Stimulated activated effector memory CD8-positive, alpha-beta T cell treated with anti-CD3 and anti-CD28 coated beads, Interleukin-12 subunit alpha, Interleukin-12 subunit beta, amount 100 ng/mL, for 72 hours (primary cell): ENCODE data around the gene MS4A13.
"Not testable (repeated sequence)": the region's sequence is repeated elsewhere in the genome, so short reads cannot be mapped to it uniquely, and the experiment has no call there.

Experiments
- ATAC-seq: fragments of 150-1000 bp; cut with Tn5 transposase; 2 replicates; pipeline ENCODE4 v1.10.0; 2021
- DNase-seq, 2 donors: peaks; one replicate each; pipeline ENCODE4 v3.0.0; 2021 to 2022; ENCODE audit warnings: low spot score in 2 of 2
- H3K27ac Mint-ChIP-seq: one replicate; pipeline ENCODE4 v1.8.0; 2022; ENCODE audit warnings: mild to moderate bottlenecking, mixed read lengths
- H3K36me3 Mint-ChIP-seq: one replicate; pipeline ENCODE4 v1.8.0; 2022; ENCODE audit warnings: mild to moderate bottlenecking, mixed read lengths
- H3K4me1 Mint-ChIP-seq: one replicate; pipeline ENCODE4 v1.8.0; 2022; ENCODE audit warnings: mixed read lengths
- H3K4me3 Mint-ChIP-seq: one replicate; pipeline ENCODE4 v1.8.0; 2022; ENCODE audit warnings: mild to moderate bottlenecking, mixed read lengths
- H3K9me3 Mint-ChIP-seq: one replicate; pipeline ENCODE4 v1.8.0; 2022; ENCODE audit warnings: mixed read lengths

Gene MS4A13, protein sequence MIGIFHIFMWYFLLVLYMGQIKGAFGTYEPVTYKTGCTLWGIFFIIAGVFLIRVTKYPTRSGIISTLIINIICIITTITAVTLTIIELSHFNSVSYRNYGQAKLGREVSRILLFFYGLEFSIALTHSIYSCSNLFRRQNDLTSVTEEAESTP

DNA sequence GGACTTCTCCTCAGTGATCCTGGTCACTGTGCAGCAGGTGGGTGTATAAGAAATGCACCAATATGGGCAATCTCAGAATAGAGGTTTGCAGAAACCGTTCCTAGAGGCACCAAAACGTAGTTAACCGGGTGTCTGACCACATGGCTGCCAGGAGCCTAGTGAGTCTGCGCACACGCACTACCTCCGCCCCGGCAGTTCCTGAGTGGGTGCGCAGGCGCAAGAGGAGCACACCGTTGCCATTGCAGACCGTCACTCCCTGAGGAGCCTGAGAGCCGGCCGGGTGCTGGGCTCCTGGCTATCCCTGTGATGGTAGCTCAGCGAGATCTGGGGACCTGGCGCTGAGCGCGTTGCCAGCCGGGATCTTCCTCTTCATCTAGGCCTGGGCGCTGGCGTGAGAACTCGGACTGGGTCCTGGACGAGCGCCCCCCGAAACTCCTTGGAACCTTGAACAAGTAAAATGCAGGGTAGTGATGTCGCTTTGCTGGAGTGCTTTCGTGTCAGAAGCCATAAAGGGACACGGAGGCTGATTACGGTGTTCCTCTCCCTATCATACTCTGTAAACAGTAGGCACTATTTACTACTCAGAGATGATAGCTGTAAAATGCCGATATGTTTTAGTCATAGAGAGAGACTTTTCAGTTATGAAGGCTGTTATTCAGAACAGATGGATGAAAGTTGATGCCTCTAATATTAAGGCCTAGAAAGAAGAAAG, at the start of gene MS4A13:
Gene MS4A13 (plus strand): TSS at position 249 of the 712 bp plus-strand sequence. CDS start 2,692 bp downstream, outside the sequence.
- DNase-seq = no peak
- Mint-ChIP-seq H3K4me1 (no peaks in the 10 kb centered on the region), H3K27ac (no peak within 1 kb of the TSS), H3K4me3 (no peak within 1 kb of the TSS), H3K9me3 (peaks cover 3% of the 10 kb centered on the region), H3K36me3 (no peaks in the 10 kb centered on the region)
- no peak for ATAC-seq

DNA sequence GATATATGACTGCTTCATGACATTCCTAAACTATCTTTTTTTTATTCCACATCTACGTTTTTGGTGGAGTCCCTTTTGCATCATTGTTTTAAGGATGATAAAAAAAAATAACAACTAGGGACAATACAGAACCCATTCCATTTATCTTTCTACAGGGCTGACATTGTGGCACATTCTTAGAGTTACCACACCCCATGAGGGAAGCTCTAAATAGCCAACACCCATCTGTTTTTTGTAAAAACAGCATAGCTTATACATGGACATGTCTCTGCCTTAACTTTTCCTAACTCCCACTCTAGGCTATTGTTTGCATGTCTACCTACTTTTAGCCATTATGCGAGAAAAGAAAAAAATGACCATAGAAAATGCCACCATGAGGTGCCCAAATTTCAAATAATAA, 46.4 kb upstream of the MS4A13 start:
- Mint-ChIP-seq H3K4me1 (no peaks in the 10 kb centered on the region), H3K27ac (no peak overlapping the region), H3K9me3 (no peaks in the 10 kb centered on the region), H3K4me3 (no peak overlapping the region), H3K36me3 (peaks cover 14% of the 10 kb centered on the region)
- no peak for ATAC-seq
- no peak for DNase-seq

DNA sequence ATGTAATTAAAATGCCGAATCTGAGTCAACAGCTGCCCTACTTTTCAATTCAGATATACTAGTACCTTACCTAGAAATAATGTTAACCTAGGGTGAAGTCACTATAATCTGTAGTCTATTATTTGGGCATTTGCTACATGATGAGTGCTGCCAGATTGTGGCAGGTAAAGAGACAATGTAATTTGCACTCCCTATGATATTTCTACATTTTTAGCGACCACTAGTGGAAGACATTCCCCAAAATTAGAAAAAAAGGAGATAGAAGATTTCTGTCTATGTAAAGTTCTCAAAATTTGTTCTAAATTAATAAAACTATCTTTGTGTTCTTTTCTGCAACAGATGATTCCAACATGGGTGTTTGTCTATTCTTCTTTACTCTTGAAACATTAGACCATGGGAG, 45.5 kb upstream of the MS4A13 start:
- ATAC-seq (no peak), DNase-seq (no peak)
- Mint-ChIP-seq H3K4me3 (no peak overlapping the region), H3K4me1 (no peaks in the 10 kb centered on the region), H3K27ac (no peak overlapping the region), H3K36me3 (peaks cover 14% of the 10 kb centered on the region), H3K9me3 (no peaks in the 10 kb centered on the region)

DNA sequence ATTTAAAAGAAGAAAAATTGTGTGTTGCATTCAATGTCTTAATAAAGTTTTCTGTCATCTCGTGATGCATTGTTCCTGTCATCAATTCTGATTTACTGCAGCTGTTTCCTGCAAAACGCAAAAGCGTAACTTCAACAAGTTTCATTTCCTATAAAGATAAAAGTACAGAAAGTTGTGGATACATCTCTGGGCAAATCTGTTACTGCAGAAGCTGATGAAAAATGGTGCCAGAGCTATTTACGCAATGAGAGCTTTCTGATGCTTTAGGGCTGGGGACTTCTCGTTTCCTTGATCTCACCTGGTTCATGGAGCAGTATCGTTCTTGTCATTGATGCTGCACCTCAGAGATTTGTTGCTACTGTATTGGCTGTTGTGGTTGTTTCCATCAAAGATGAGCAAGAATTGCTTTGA, 38.2 kb upstream of the MS4A13 start:
- Mint-ChIP-seq H3K4me1 (no peaks in the 10 kb centered on the region), H3K9me3 (no peaks in the 10 kb centered on the region), H3K36me3 (no peaks in the 10 kb centered on the region), H3K27ac (no peak overlapping the region), H3K4me3 (no peak overlapping the region)
- ATAC-seq (no peak), DNase-seq (no peak)

DNA sequence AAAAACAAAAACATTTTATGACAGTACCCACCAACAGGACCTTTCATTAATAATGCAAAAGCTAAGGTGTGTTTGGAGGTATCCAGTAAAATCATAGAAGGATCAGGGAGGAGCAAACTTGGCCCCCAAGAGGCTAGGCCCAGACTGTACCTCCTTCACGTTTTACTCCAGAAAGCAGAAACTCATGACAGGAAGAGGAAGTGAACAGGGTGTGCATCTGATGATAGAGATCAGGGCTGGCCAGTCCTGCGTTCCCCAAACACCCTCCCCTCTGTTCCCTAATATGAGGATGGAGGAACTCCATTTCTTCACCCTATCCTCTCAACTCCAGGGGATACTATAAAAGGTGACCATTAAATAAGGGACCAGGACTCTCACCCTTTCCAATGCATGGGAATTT, 32.8 kb upstream of the MS4A13 start:
- DNase-seq = no peak
- Mint-ChIP-seq H3K9me3 (no peaks in the 10 kb centered on the region), H3K4me3 (no peak overlapping the region), H3K4me1 (no peaks in the 10 kb centered on the region), H3K36me3 (no peaks in the 10 kb centered on the region), H3K27ac (no peak overlapping the region)
- ATAC-seq = no peak

DNA sequence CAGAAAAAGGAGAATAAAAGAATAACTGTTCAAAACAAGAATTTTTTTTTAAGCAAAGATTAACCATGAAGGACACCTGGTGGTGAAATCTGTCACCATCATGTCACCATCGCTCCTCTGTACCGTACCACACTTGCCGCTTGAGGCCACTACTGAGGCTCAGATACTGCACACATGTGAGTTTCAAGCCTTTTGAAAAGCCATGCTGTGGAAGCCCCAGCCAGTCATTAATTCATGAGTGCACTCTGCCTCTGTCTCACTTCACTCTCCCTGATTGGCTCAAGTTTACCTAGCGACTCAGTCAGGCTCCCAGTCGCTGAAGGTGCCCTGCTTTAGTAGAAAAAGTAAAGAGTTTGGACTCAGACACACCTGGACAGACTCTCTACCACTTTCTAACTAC, 29.2 kb upstream of the MS4A13 start:
- Mint-ChIP-seq H3K36me3 (no peaks in the 10 kb centered on the region), H3K9me3 (no peaks in the 10 kb centered on the region), H3K4me3 (no peak overlapping the region), H3K4me1 (no peaks in the 10 kb centered on the region), H3K27ac (no peak overlapping the region)
- no peak for DNase-seq
- ATAC-seq = peak; percentile 78

DNA sequence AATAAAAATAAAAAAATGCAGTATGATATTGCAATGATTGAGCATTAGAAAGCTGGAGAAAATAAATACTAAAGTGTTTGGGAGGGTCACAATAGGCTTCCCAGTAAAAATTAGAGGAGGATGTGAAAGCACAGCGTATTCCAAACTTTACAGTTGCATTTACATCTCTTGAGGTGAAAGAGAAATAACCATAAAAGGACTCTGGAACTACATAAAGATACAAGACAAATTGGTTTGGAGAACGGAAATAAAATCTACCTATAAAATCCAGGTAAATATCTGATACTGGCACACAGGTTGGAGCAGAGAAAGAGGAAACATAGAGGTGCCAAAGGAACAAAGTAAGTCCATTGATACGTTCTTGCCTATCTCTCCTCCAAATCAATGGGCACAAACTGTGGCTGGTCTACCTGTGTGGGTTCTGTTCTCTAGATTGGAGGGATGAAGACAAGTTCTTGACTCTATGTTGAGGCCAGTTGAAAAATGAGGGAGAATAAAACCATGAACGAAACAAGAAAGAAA, 22.6 kb upstream of the MS4A13 start, which contains the start of gene MS4A12:
Gene MS4A12 (plus strand): TSS at position 291 of the 522 bp plus-strand sequence. CDS start 4,541 bp downstream, outside the sequence.
- ATAC-seq (no peak), DNase-seq (no peak)
- Mint-ChIP-seq H3K36me3 (no peaks in the 10 kb centered on the region), H3K9me3 (no peaks in the 10 kb centered on the region), H3K27ac (no peak within 1 kb of the TSS), H3K4me1 (no peaks in the 10 kb centered on the region), H3K4me3 (no peak within 1 kb of the TSS)

DNA sequence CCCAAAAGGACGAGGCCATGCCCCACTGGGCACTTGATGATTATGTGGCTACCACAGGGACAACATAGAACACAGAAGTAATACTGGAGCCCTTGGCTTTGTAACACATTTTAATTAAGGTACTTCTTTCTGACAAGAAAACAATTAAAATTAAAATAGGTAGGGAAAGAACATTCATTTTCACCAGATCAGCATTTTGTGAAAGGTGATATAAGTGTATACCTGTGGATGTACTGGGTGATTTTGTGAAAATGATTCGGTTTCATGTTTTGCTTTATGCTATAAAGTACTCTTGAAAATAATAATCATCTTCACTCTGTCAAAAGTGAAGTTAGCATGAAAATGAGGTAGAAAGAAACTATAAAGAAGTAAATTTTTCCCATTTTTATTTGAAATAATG, 21.7 kb upstream of the MS4A13 start:
- Mint-ChIP-seq H3K9me3 (no peaks in the 10 kb centered on the region), H3K4me3 (no peak overlapping the region), H3K36me3 (no peaks in the 10 kb centered on the region), H3K27ac (no peak overlapping the region), H3K4me1 (no peaks in the 10 kb centered on the region)
- no peak for ATAC-seq
- DNase-seq = no peak

DNA sequence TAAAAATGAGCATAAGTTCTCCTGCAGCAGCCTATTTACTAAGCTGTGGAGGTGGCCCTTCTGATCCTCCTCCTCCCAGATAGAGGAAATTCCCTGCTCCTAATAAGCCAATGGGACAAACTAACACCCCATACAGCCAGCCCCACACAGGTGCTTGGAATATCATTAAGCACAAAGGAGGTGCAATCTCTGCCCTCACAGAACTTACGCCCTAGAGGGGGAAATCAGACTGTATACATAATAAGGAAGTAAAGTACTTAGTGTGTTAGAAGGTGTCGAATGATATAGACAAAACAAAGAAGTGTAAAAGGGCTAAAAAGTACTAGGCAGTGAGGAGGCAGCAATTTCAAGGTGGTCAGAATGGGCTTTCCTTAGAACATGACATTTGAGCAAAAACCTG, 16.8 kb upstream of the MS4A13 start:
- H3K36me3 Mint-ChIP-seq = no peaks in the 10 kb centered on the region
- ATAC-seq = no peak
- no peaks in the 10 kb centered on the region for H3K9me3 Mint-ChIP-seq
- DNase-seq = no peak
- H3K27ac Mint-ChIP-seq = no peak overlapping the region
- no peaks in the 10 kb centered on the region for H3K4me1 Mint-ChIP-seq
- no peak overlapping the region for H3K4me3 Mint-ChIP-seq

DNA sequence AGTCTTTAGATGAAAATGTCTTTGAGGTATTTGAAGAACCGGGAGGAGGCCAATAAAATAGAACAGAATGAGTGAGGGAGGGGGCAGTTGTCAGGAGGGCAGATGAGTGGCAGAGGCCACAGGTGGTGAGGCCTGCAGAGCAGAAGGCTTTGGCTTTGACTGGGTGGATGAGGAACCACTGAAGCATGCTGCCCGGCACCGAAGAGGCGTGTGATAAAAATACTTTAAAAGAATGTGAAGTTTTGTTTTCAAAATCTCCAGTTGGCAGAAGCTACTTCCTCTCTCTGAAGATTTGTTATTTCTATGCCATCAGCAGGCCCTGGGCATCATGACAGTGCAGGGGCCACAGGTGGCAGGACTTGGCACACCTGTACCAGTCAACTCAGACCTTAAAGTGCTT, 16.3 kb upstream of the MS4A13 start:
- H3K9me3 Mint-ChIP-seq = no peaks in the 10 kb centered on the region
- DNase-seq (no peak), ATAC-seq (peak; percentile 69)
- no peaks in the 10 kb centered on the region for H3K36me3 Mint-ChIP-seq
- H3K27ac Mint-ChIP-seq = no peak overlapping the region
- no peak overlapping the region for H3K4me3 Mint-ChIP-seq
- no peaks in the 10 kb centered on the region for H3K4me1 Mint-ChIP-seq

DNA sequence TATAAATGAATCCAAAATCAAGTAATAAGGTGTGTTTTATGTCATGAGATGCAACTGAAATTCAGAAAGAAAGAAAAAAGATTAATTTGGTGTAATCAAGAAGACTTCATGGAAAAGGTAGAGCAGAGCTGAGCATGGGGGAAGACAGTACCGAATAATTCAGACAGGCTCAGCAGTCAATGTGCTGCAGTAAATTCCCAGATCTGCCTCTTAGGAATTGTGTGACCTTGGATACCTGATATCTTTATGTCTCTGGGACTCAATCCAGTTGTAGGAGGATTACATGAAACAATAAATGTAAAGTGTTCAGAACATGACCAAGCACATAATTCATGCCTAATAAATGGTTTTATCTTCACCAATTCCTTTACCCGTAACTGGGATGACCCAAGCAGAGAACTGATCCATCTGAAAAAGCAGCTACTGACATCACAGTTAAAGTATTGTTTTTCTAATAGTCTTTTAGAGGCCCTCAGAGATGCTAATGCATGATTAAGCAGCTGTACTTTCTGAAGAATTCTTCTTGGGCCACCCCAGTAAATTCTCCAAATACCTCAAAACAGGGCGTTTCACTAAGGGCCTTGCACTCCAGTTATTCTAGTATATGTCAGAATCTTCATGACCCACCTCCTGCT, 14.8 kb upstream of the MS4A13 start:
- no peak overlapping the region for H3K4me3 Mint-ChIP-seq
- no peak overlapping the region for H3K27ac Mint-ChIP-seq
- peaks cover 11% of the 10 kb centered on the region for H3K4me1 Mint-ChIP-seq
- DNase-seq (no peak), ATAC-seq (no peak)
- H3K9me3 Mint-ChIP-seq = no peaks in the 10 kb centered on the region
- H3K36me3 Mint-ChIP-seq = no peaks in the 10 kb centered on the region

DNA sequence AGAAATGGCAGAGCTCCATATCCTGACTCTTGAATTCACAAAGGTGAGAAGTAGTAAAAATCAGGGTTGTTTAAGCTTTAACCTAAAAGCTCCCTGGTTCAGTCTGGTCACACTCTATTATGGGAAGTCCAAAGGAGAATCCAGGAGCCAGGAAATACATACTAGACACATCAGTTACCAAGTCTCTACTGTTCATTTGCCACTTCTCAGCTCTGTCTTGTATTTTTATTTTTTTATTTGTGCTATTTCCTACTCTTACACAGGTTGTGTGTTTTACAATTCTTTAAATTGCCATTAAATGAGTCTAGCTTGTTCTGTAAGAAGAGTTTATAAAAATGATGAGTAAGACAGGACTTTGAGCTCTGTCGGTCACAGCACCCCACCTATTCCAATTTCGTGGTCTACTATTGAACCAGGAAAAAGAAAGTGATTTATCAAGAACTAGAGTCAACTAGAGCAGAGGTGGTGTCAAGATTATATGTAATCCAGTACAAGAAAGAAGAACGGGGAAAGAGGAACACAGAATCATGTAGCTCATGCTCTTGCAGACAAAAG, 12.9 kb upstream of the MS4A13 start:
- ATAC-seq = no peak
- Mint-ChIP-seq H3K27ac (no peak overlapping the region), H3K36me3 (no peaks in the 10 kb centered on the region), H3K4me1 (peaks cover 11% of the 10 kb centered on the region), H3K4me3 (no peak overlapping the region), H3K9me3 (no peaks in the 10 kb centered on the region)
- DNase-seq = no peak

DNA sequence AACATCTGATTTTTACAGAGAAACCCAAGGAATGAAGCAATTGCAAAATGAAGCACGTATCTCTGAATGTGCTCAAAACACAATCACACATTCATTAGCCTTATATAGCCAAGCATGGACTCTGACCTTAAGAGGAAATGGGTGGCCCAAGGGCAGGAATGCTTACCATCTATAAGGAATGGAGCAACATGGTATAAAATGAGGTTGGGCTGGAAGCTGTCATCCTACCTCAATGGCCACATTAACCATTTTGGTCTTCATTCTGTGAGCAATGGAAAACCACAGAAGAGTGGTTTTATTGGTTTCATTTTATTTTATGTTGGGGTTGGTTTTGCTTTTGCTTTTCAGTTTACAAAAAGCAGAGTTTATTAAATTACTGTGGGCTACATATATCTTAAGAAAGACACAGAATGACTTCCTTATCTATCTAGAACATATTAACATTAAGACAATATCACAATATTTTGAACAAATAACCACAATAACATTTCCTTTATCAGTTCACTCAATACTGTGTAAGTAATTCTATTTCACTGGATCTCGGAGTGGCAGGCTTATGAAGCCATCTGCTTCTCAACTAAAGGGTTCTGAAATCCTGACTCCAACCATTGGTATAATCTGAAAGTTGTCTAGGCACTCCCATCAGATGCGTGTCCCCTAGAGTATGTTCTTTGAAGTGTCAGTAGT, 10.8 kb upstream of the MS4A13 start:
- Mint-ChIP-seq H3K4me3 (no peak overlapping the region), H3K9me3 (no peaks in the 10 kb centered on the region), H3K36me3 (no peaks in the 10 kb centered on the region), H3K27ac (no peak overlapping the region), H3K4me1 (peaks cover 11% of the 10 kb centered on the region)
- ATAC-seq (peak; percentile 65), DNase-seq (no peak)

DNA sequence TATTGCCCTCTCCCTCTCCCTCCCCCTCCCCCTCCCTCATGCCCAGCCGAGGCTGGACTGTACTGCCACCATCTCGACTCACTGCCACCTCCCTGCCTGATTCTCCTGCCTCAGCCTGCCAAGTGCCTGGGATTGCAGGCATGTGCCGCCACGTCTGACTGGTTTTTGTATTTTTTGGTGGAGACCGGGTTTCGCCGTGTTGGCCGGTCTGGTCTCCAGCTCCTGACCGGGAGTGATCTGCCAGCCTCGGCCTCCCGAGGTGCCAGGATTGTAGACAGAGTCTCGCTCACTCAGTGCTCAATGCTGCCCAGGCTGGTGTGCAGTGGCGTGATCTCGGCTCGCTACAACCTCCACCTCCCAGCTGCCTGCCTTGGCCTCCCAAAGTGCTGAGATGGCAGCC, 5.6 kb upstream of the MS4A13 start:
- not testable (repeated sequence) for H3K4me3 Mint-ChIP-seq, DNase-seq, H3K4me1 Mint-ChIP-seq, ATAC-seq, H3K9me3 Mint-ChIP-seq, H3K27ac Mint-ChIP-seq, H3K36me3 Mint-ChIP-seq

DNA sequence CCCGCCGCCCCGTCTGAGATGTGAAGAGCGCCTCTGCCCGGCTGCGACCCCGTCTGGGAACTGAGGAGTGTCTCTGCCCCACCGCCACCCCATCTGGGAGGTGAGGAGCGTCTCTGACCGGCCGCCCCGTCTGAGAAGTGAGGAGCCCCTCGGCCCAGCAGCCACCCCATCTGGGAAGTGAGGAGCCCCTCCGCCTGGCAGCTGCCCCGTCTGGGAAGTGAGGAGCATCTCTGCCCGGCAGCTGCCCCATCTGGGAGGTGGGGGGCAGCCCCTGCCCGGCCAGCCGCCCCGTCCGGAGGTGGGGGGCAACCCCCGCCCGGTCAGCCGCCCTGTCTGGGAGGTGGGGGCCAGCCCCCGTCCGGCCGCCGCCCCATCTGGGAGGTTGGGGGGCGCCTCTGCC, 5.0 kb upstream of the MS4A13 start:
- not testable (repeated sequence) for H3K27ac Mint-ChIP-seq, H3K4me3 Mint-ChIP-seq, H3K4me1 Mint-ChIP-seq, H3K36me3 Mint-ChIP-seq, DNase-seq, ATAC-seq, H3K9me3 Mint-ChIP-seq
